ENCODE results near the gene SSH2.

SSH2 gene

DNA sequence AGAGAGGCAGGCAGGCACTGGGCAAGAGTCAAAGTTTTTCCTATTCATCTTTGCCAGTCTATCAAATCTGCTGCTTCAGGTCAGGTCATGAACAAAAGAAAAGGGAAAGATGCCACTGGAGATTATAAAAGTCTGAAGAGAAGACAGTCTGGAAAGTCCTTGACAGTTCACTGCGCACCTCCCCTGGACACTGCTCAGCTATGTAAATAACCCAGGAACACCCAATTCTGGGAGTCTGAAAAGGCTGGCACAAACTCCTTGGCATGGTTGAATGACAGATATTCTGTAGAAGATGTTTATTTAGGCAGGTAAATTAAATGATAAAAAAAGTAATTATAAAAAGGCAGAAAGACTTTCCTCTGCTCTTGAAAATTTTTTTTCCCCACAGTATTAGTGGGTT is 302.1 kb downstream of the SSH2 start:
- Histone ChIP-seq H3K36me3 (ENCODE audit: insufficient read depth, low read length) (peaks cover 37% of the 10 kb centered on the region), H3K9ac (ENCODE audit: low read depth, low read length) (no peak overlapping the region), H3K27ac (ENCODE audit: low read length) (no peak overlapping the region), H4K20me1 (ENCODE audit: insufficient read depth, low read length) (0 out of 2 replicates have a peak, but pooled peaks cover 5% of the 10 kb centered on the region), H3K4me3 (ENCODE audit: low read depth in 1 of 2, low read length in 2 of 2) (no peak overlapping the region), H3K4me2 (ENCODE audit: insufficient read depth, low read length) (no peak overlapping the region), H3K27me3 (ENCODE audit: insufficient read depth, low read length, poor library complexity) (no peaks in the 10 kb centered on the region), H2AFZ (ENCODE audit: low read depth, low read length) (no peak overlapping the region), H3K79me2 (ENCODE audit: insufficient read depth, low read length) (no peaks in the 10 kb centered on the region), H3K9me3 (ENCODE audit: insufficient read depth, low read length, severe bottlenecking) (no peaks in the 10 kb centered on the region), H3K4me1 (ENCODE audit: insufficient read depth, low read length) (peaks cover 5% of the 10 kb centered on the region)
- TF ChIP-seq, protein P1, sequence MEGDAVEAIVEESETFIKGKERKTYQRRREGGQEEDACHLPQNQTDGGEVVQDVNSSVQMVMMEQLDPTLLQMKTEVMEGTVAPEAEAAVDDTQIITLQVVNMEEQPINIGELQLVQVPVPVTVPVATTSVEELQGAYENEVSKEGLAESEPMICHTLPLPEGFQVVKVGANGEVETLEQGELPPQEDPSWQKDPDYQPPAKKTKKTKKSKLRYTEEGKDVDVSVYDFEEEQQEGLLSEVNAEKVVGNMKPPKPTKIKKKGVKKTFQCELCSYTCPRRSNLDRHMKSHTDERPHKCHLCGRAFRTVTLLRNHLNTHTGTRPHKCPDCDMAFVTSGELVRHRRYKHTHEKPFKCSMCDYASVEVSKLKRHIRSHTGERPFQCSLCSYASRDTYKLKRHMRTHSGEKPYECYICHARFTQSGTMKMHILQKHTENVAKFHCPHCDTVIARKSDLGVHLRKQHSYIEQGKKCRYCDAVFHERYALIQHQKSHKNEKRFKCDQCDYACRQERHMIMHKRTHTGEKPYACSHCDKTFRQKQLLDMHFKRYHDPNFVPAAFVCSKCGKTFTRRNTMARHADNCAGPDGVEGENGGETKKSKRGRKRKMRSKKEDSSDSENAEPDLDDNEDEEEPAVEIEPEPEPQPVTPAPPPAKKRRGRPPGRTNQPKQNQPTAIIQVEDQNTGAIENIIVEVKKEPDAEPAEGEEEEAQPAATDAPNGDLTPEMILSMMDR (IDR thresholded peaks at IDR 0.05; ENCODE audit: borderline replicate concordance, extremely low read depth, low read length, poor library complexity, severe bottlenecking) = no peak
- TF ChIP-seq EZH2 (IDR thresholded peaks at IDR 0.05; ENCODE audit: borderline replicate concordance, low read depth, low read length, severe bottlenecking) = no peak
- ATAC-seq (ENCODE audit: insufficient read depth, low read depth) (no peak), DNase-seq (no peak)

DNA sequence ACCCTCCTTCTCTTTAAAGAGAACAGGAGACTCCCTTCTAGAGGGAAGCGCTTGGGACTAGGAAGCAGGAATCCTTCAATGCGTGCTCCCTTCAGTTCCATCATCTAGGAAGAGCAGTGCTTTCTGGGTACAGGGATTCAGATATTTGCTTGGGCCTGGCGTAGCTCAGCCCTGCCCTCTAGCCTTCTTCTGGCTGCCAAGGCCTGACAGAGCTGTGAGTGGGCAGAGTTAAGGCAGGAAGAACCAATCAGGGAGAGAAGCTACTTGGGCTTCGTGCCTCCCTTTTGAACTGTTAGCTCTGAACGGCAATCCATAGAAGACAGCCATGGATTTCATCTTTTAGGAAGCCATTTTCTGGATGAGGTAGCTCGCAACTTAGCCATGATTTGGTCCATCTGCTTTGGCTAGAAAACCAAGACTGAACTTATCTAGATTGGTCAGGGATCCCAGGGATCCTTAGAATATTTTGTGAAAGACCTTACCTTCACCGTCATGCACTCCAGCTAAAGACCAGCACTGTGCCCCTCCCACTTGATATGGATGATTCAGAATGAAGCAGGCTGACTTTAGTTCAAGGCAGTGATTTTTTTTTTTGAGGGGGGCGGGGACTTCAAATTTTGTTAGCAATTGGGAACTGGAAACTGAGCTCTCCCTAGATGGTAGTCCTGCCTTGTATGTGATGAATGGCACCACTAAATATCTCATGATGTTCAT is 304.8 kb downstream of the SSH2 start:
- Histone ChIP-seq H3K79me2 (ENCODE audit: insufficient read depth, low read length) (no peaks in the 10 kb centered on the region), H3K9ac (ENCODE audit: low read depth, low read length) (no peak overlapping the region), H3K36me3 (ENCODE audit: insufficient read depth, low read length) (peaks cover 12% of the 10 kb centered on the region; the same call in 1 of the 2 replicates), H3K9me3 (ENCODE audit: insufficient read depth, low read length, severe bottlenecking) (no peaks in the 10 kb centered on the region), H3K4me2 (ENCODE audit: insufficient read depth, low read length) (no peak overlapping the region), H3K27ac (ENCODE audit: low read length) (no peak overlapping the region), H3K4me1 (ENCODE audit: insufficient read depth, low read length) (peaks cover 18% of the 10 kb centered on the region), H2AFZ (ENCODE audit: low read depth, low read length) (no peak overlapping the region), H4K20me1 (ENCODE audit: insufficient read depth, low read length) (peaks cover 15% of the 10 kb centered on the region; the same call in 1 of the 2 replicates), H3K4me3 (ENCODE audit: low read depth in 1 of 2, low read length in 2 of 2) (no peak overlapping the region), H3K27me3 (ENCODE audit: insufficient read depth, low read length, poor library complexity) (peaks cover 10% of the 10 kb centered on the region)
- ATAC-seq (ENCODE audit: insufficient read depth, low read depth) (no peak), DNase-seq (no peak)
- no peak for TF ChIP-seq EZH2 (IDR thresholded peaks at IDR 0.05; ENCODE audit: borderline replicate concordance, low read depth, low read length, severe bottlenecking)
- TF ChIP-seq, protein P1 (IDR thresholded peaks at IDR 0.05; ENCODE audit: borderline replicate concordance, extremely low read depth, low read length, poor library complexity, severe bottlenecking) = no peak

DNA sequence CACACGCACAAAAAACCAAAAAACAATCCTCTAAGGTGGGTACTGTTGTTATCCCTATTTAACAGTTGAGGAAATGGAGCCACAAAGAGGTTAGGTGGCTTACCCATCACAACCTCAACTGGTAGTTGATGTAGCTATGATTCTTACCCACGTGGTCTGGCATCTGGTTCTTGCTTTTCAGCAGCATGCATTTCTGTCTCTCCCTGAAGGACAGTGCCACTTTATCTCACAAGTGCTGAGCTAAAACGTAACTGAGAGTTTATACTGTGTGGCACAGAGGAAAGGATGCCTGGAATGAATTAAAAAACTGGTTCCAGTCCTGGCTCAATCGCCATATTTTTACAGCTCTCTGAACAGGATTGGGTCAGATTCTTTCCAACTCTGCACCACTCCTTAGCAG is 305.4 kb downstream of the SSH2 start:
- no peaks in the 10 kb centered on the region for H3K9me3 ChIP-seq (ENCODE audit: insufficient read depth, low read length, severe bottlenecking)
- no peak for TF ChIP-seq EZH2 (IDR thresholded peaks at IDR 0.05; ENCODE audit: borderline replicate concordance, low read depth, low read length, severe bottlenecking)
- TF ChIP-seq, protein P1 (IDR thresholded peaks at IDR 0.05; ENCODE audit: borderline replicate concordance, extremely low read depth, low read length, poor library complexity, severe bottlenecking) = no peak
- no peak overlapping the region for H3K4me3 ChIP-seq (ENCODE audit: low read depth in 1 of 2, low read length in 2 of 2)
- H3K27ac ChIP-seq (ENCODE audit: low read length) = no peak overlapping the region
- H3K79me2 ChIP-seq (ENCODE audit: insufficient read depth, low read length) = no peaks in the 10 kb centered on the region
- no peak overlapping the region for H3K9ac ChIP-seq (ENCODE audit: low read depth, low read length)
- H4K20me1 ChIP-seq (ENCODE audit: insufficient read depth, low read length) = peaks cover 15% of the 10 kb centered on the region; the same call in 1 of the 2 replicates
- no peak overlapping the region for H2AFZ ChIP-seq (ENCODE audit: low read depth, low read length)
- no peak overlapping the region for H3K4me2 ChIP-seq (ENCODE audit: insufficient read depth, low read length)
- peaks cover 10% of the 10 kb centered on the region for H3K27me3 ChIP-seq (ENCODE audit: insufficient read depth, low read length, poor library complexity)
- ATAC-seq (ENCODE audit: insufficient read depth, low read depth) = no peak
- peaks cover 12% of the 10 kb centered on the region; the same call in 1 of the 2 replicates for H3K36me3 ChIP-seq (ENCODE audit: insufficient read depth, low read length)
- no peak for DNase-seq
- H3K4me1 ChIP-seq (ENCODE audit: insufficient read depth, low read length) = peaks cover 18% of the 10 kb centered on the region
